ENCODE measurements around the gene RASL11B.

DNA sequence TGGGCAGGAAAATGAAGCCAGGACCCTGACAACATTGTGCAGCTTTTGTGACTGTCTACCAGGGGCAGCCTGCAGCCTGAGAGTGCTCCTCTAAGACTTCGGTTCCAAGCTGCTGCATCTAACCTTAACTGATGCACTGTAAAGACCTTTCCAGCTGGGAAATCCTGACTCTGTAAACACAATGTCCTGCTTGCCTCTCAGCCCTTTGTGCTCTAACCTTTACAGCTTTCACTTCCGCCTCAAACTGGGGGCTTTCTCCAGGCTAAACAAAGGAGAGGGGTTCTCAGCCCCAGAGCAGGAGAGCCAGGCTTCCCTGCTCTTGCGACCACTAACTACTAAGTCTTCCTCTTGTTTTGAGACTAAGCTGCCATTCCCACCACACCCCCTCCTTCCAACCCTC is 19.3 kb upstream of the RASL11B start:
- no peak for TF ChIP-seq POLR2A (IDR thresholded peaks at IDR 0.05)
- TF ChIP-seq, protein P1, sequence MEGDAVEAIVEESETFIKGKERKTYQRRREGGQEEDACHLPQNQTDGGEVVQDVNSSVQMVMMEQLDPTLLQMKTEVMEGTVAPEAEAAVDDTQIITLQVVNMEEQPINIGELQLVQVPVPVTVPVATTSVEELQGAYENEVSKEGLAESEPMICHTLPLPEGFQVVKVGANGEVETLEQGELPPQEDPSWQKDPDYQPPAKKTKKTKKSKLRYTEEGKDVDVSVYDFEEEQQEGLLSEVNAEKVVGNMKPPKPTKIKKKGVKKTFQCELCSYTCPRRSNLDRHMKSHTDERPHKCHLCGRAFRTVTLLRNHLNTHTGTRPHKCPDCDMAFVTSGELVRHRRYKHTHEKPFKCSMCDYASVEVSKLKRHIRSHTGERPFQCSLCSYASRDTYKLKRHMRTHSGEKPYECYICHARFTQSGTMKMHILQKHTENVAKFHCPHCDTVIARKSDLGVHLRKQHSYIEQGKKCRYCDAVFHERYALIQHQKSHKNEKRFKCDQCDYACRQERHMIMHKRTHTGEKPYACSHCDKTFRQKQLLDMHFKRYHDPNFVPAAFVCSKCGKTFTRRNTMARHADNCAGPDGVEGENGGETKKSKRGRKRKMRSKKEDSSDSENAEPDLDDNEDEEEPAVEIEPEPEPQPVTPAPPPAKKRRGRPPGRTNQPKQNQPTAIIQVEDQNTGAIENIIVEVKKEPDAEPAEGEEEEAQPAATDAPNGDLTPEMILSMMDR (IDR thresholded peaks at IDR 0.05), result no peak

Data from adrenal gland (tissue), 5 donors.